ENCODE data around the gene MTG1. TPM values are rescaled to one million over a fixed set of nuclear protein-coding genes. Genes with fewer than 3 reads are reported as not detected.

MTG1 gene
- polyA plus RNA-seq, 1 donor (not counting 4 experiments of a cell fraction or from before 2014, with no cell fraction given): 31.6 TPM

DNA sequence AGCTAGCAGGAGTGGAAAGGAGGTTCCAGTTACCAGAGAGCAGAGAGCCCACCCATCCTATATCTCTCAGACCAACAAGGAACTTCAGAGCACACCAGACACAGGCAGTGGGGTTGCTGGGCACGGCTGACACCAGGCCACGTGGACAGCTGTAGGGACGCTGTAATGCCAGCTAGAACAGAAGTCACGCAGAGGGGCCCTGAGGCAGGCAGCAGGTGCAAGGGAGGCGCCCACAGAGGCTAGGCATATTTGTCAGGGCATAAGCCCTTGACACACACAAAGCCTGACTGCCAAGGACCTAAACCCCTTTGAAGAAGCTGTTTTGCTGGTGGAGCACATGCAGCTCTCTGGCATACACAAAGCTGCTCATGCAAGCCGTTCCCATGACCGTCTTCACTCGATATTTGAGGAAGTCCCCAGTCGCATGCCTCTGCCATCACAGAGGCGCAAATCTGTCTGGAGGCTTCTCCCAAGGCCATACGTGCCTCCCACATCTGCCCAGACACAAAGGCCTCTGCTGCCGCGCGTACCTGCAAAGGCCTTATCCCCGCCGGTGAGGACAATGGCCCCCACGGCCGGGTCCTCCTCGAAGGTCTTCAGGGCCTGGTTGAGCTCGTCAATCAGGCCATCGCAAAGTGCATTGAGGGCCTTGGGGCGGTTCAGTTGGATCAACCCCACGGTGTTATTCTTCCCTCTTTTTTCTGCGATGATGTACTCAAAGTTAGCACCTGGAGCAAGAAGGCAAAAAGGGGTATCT, 23.7 kb upstream of the MTG1 start:
- Histone ChIP-seq H4K20me1 (ENCODE audit: control insufficient read depth, extremely low read depth, insufficient read depth, low read length) (no peaks in the 10 kb centered on the region), H3K4me1 (ENCODE audit: control insufficient read depth, extremely low read depth, insufficient read depth, low read length) (peaks cover 7% of the 10 kb centered on the region), H3K79me2 (ENCODE audit: control insufficient read depth, insufficient read depth, low read length) (no peaks in the 10 kb centered on the region), H2AFZ (ENCODE audit: control insufficient read depth, low read length) (no peak overlapping the region), H3K27me3 (ENCODE audit: control insufficient read depth, extremely low read depth, insufficient read depth, low read length) (no peaks in the 10 kb centered on the region), H3K36me3 (ENCODE audit: control insufficient read depth in 2 of 2, extremely low read depth in 1 of 2, insufficient read depth in 2 of 2, low read length in 2 of 2) (peaks cover 26% of the 10 kb centered on the region in 2 experiments), H3K27ac (ENCODE audit: control insufficient read depth, insufficient read depth, low read length) (no peak overlapping the region), H3K9me3 (ENCODE audit: control insufficient read depth, low read depth, low read length) (no peaks in the 10 kb centered on the region), H3K4me3 (ENCODE audit: control insufficient read depth in 2 of 3, extremely low read depth in 1 of 3, insufficient read depth in 2 of 3, low read depth in 1 of 3, low read length in 3 of 3) (no peak overlapping the region), H3K9me1 (ENCODE audit: control insufficient read depth, extremely low read depth, insufficient read depth, low read length) (no peaks in the 10 kb centered on the region), H3K9ac (ENCODE audit: control insufficient read depth, extremely low read depth, insufficient read depth, low read length) (no peak overlapping the region), H3K4me2 (ENCODE audit: control insufficient read depth, extremely low read depth, insufficient read depth, low read depth, low read length) (no peak overlapping the region)
- FAIRE-seq (no peak), DNase-seq (ENCODE audit: low read depth, low spot score) (no peak)
- dilution Hi-C loops (cut with MboI; ENCODE audit: extremely low pct_ligation_motif_present, low sequenced_read_pairs): no loop called here
- TF ChIP-seq, protein P1, sequence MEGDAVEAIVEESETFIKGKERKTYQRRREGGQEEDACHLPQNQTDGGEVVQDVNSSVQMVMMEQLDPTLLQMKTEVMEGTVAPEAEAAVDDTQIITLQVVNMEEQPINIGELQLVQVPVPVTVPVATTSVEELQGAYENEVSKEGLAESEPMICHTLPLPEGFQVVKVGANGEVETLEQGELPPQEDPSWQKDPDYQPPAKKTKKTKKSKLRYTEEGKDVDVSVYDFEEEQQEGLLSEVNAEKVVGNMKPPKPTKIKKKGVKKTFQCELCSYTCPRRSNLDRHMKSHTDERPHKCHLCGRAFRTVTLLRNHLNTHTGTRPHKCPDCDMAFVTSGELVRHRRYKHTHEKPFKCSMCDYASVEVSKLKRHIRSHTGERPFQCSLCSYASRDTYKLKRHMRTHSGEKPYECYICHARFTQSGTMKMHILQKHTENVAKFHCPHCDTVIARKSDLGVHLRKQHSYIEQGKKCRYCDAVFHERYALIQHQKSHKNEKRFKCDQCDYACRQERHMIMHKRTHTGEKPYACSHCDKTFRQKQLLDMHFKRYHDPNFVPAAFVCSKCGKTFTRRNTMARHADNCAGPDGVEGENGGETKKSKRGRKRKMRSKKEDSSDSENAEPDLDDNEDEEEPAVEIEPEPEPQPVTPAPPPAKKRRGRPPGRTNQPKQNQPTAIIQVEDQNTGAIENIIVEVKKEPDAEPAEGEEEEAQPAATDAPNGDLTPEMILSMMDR (optimal IDR thresholded peaks at IDR 0.05 in 1 of 3, IDR thresholded peaks at IDR 0.05 in 1 of 3, conservative IDR thresholded peaks at IDR 0.05 in 1 of 3; ENCODE audit: extremely low read depth in 1 of 3, insufficient read depth in 2 of 3, low read length in 3 of 3): no peak
- TF ChIP-seq EZH2 (IDR thresholded peaks at IDR 0.05; ENCODE audit: low read length): no peak

DNA sequence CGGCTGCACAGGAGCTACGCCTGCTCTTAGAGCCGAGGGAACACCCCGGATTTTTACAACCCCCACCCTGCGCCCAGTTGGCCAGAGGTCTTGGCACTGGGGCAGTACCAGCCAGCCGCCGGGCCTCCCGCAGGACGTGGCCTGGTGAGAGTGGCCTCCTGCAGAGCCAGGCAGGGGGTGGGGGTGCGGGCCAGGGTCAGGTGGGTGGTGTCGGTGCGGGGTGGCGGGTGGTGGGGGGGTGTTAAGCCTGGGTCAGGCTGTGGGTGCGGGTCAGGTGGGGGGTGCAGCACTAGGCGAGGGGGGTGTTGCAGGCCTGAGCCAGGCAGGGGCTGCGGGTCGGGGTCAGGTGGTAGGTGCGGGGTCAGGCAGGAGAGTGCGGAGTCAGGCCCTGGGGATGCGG, 21.4 kb upstream of the MTG1 start:
- Histone ChIP-seq H3K36me3 (ENCODE audit: control insufficient read depth in 2 of 2, extremely low read depth in 1 of 2, insufficient read depth in 2 of 2, low read length in 2 of 2) (peaks cover 13 to 15% of the 10 kb centered on the region in 2 experiments), H3K4me1 (ENCODE audit: control insufficient read depth, extremely low read depth, insufficient read depth, low read length) (peaks cover 5% of the 10 kb centered on the region), H3K27ac (ENCODE audit: control insufficient read depth, insufficient read depth, low read length) (no peak overlapping the region), H2AFZ (ENCODE audit: control insufficient read depth, low read length) (no peak overlapping the region), H3K4me3 (ENCODE audit: control insufficient read depth in 2 of 3, extremely low read depth in 1 of 3, insufficient read depth in 2 of 3, low read depth in 1 of 3, low read length in 3 of 3) (peak overlapping the region in 2 of 3 experiments; percentile 42 to 93), H3K9me1 (ENCODE audit: control insufficient read depth, extremely low read depth, insufficient read depth, low read length) (no peaks in the 10 kb centered on the region), H3K9ac (ENCODE audit: control insufficient read depth, extremely low read depth, insufficient read depth, low read length) (no peak overlapping the region), H3K79me2 (ENCODE audit: control insufficient read depth, insufficient read depth, low read length) (no peaks in the 10 kb centered on the region), H4K20me1 (ENCODE audit: control insufficient read depth, extremely low read depth, insufficient read depth, low read length) (no peaks in the 10 kb centered on the region), H3K4me2 (ENCODE audit: control insufficient read depth, extremely low read depth, insufficient read depth, low read depth, low read length) (peak overlapping the region; percentile 45), H3K9me3 (ENCODE audit: control insufficient read depth, low read depth, low read length) (no peaks in the 10 kb centered on the region), H3K27me3 (ENCODE audit: control insufficient read depth, extremely low read depth, insufficient read depth, low read length) (no peaks in the 10 kb centered on the region)
- dilution Hi-C loops (cut with MboI; ENCODE audit: extremely low pct_ligation_motif_present, low sequenced_read_pairs): no loop called here
- TF ChIP-seq EZH2 (IDR thresholded peaks at IDR 0.05; ENCODE audit: low read length): no peak
- no peak for FAIRE-seq
- DNase-seq (ENCODE audit: low read depth, low spot score): no peak

All from keratinocyte (primary cell).